ENCODE results near the gene AGL. TPM values are rescaled to one million over a fixed set of nuclear protein-coding genes. Genes with fewer than 3 reads are reported as not detected.
A peak's percentile ranks its signal among the peaks of the same experiment; 100 is the strongest.

AGL gene
- polyA plus RNA-seq, 3 donors, result 1.2 to 3.9 (median 1.3) TPM

GRCh38 chr1:99919220-99919619, 69.1 kb downstream of the AGL start:
- Histone ChIP-seq H3K4me3 (replicated peaks in 1 of 3; ENCODE audit: low read depth in 2 of 3, low read length in 3 of 3) (peak overlapping the region in 1 of 3 experiments; percentile 24), H4K20me1 (ENCODE audit: insufficient read depth, low read length) (no peaks in the 10 kb centered on the region), H3K27me3 (ENCODE audit: control insufficient read depth in 2 of 2, insufficient read depth in 2 of 2, low read length in 2 of 2) (no peaks in the 10 kb centered on the region), H3K79me2 (ENCODE audit: insufficient read depth, low read length) (no peaks in the 10 kb centered on the region), H3K9me3 (replicated peaks in 1 of 2; ENCODE audit: control insufficient read depth in 1 of 2, insufficient read depth in 1 of 2, low read length in 2 of 2) (no peaks in the 10 kb centered on the region), H3K9ac (ENCODE audit: insufficient read depth, low read length, poor library complexity, severe bottlenecking) (no peak overlapping the region), H3K36me3 (replicated peaks in 1 of 2; ENCODE audit: control insufficient read depth in 1 of 2, insufficient read depth in 2 of 2, low read length in 2 of 2) (peaks cover 0 to 4% of the 10 kb centered on the region in 2 donors), H3K27ac (ENCODE audit: low read depth in 1 of 2, low read length in 2 of 2) (peak overlapping the region in 1 of 2 donors; percentile 69), H2AFZ (ENCODE audit: insufficient read depth, low read depth, low read length, poor library complexity, severe bottlenecking) (peak overlapping the region; percentile 57), H3K4me1 (ENCODE audit: control insufficient read depth in 1 of 2, insufficient read depth in 2 of 2, low read length in 2 of 2) (peaks cover 7 to 8% of the 10 kb centered on the region in 2 donors), H3K4me2 (replicated peaks; ENCODE audit: extremely low read depth, low read length, poor library complexity, severe bottlenecking) (peak overlapping the region; percentile 44)
- H3K27ac Mint-ChIP-seq, result peak overlapping the region; percentile 72 to 89 (median 88)
- intact Hi-C loops (cut with micrococcal nuclease), result no loop called here
- H3K27me3 Mint-ChIP-seq (ENCODE audit: low read depth in 3 of 3), result no peaks in the 10 kb centered on the region
- DNase-seq, result peak; percentile 46 to 81 (median 57)
- peaks cover 9 to 15% of the 10 kb centered on the region in 2 donors for H3K36me3 Mint-ChIP-seq
- H3K9me3 Mint-ChIP-seq, result peaks cover 0 to 2% (median 0%) of the 10 kb centered on the region in 7 donors
- H3K4me3 Mint-ChIP-seq, result peak overlapping the region; percentile 53 to 68
- H3K4me1 Mint-ChIP-seq, result peaks cover 10% of the 10 kb centered on the region
- WGBS (ENCODE audit: insufficient coverage), result no CpG with 5 or more reads among the region's 1 CpG
- TF ChIP-seq CTCF (IDR thresholded peaks at IDR 0.05), result no peak

GRCh38 chr1:99934801-99935200, 84.6 kb downstream of the AGL start:
- no peaks in the 10 kb centered on the region for H3K27me3 ChIP-seq (ENCODE audit: control insufficient read depth in 2 of 2, insufficient read depth in 2 of 2, low read length in 2 of 2)
- TF ChIP-seq CTCF (IDR thresholded peaks at IDR 0.05), result no peak

More at GRCh38 chr1:99934801-99935200, 84.6 kb downstream of the AGL start:
- Mint-ChIP-seq H3K27ac (no peak overlapping the region), H3K9me3 (peaks cover 0 to 11% (median 3%) of the 10 kb centered on the region in 7 donors), H3K27me3 (ENCODE audit: low read depth in 3 of 3) (peaks cover 0 to 1% (median 0%) of the 10 kb centered on the region in 3 donors), H3K36me3 (no peaks in the 10 kb centered on the region), H3K4me3 (no peak overlapping the region), H3K4me1 (no peaks in the 10 kb centered on the region)
- no peaks in the 10 kb centered on the region for H3K36me3 ChIP-seq (replicated peaks in 1 of 2; ENCODE audit: control insufficient read depth in 1 of 2, insufficient read depth in 2 of 2, low read length in 2 of 2)
- peaks cover 3 to 4% of the 10 kb centered on the region in 2 donors for H3K9me3 ChIP-seq (replicated peaks in 1 of 2; ENCODE audit: control insufficient read depth in 1 of 2, insufficient read depth in 1 of 2, low read length in 2 of 2)
- H3K79me2 ChIP-seq (ENCODE audit: insufficient read depth, low read length), result no peaks in the 10 kb centered on the region
- H4K20me1 ChIP-seq (ENCODE audit: insufficient read depth, low read length), result no peaks in the 10 kb centered on the region
- H3K9ac ChIP-seq (ENCODE audit: insufficient read depth, low read length, poor library complexity, severe bottlenecking), result no peak overlapping the region
- H3K4me3 ChIP-seq (replicated peaks in 1 of 3; ENCODE audit: low read depth in 2 of 3, low read length in 3 of 3), result no peak overlapping the region
- intact Hi-C loops (cut with micrococcal nuclease), result no loop called here
- H3K27ac ChIP-seq (ENCODE audit: low read depth in 1 of 2, low read length in 2 of 2), result no peak overlapping the region
- H2AFZ ChIP-seq (ENCODE audit: insufficient read depth, low read depth, low read length, poor library complexity, severe bottlenecking), result no peak overlapping the region
- no peak overlapping the region for H3K4me2 ChIP-seq (replicated peaks; ENCODE audit: extremely low read depth, low read length, poor library complexity, severe bottlenecking)
- no peak for DNase-seq
- H3K4me1 ChIP-seq (ENCODE audit: control insufficient read depth in 1 of 2, insufficient read depth in 2 of 2, low read length in 2 of 2), result no peaks in the 10 kb centered on the region

Measured in CD14-positive monocyte (primary cell).